Esophagus muscularis mucosa (tissue), 4 donors: ENCODE measurements around the gene CDHR4. TPM values are rescaled to one million over a fixed set of nuclear protein-coding genes. Genes with fewer than 3 reads are reported as not detected.
"Not testable (repeated sequence)": the region's sequence is repeated elsewhere in the genome, so short reads cannot be mapped to it uniquely, and the experiment has no call there.

Experiments
- DNase-seq: peaks from one replicate; pipeline ENCODE4 v3.0.0-alpha.2; 2017; ENCODE audit errors: extremely low spot score
- H3K27ac ChIP-seq, 4 donors: fragments of 200-600 bp; sonication (generic); replicated peaks in 1 of 4; 1 replicate in 3 of 4; 2 replicates in 1 of 4; pipeline ENCODE4 v1.5.1; 2016 to 2019; ENCODE audit warnings: mild to moderate bottlenecking in 1 of 4
- H3K27me3 ChIP-seq, 4 donors: fragments of 200-600 bp; sonication (generic); one replicate each; pipeline versions ENCODE4 v1.5.1 to v1.6.0; 2016 to 2019
- H3K36me3 ChIP-seq, 4 donors: fragments of 200-600 bp; sonication (generic); one replicate each; pipeline ENCODE4 v1.5.1; 2016 to 2019
- H3K4me1 ChIP-seq, 4 donors: fragments of 200-600 bp; sonication (generic); one replicate each; pipeline ENCODE4 v1.5.1; 2016 to 2019
- H3K4me3 ChIP-seq, 4 donors: fragments of 200-600 bp; sonication (generic); 1 replicate in 2 of 4; 2 replicates in 2 of 4; pipeline ENCODE4 v1.5.1; 2016 to 2019; ENCODE audit warnings: mild to moderate bottlenecking in 4 of 4, moderate library complexity in 1 of 4
- H3K9me3 ChIP-seq, 4 donors: fragments of 200-600 bp; sonication (generic); 1 replicate in 3 of 4; 2 replicates in 1 of 4; pipeline ENCODE4 v1.5.1; 2016 to 2019
- CTCF ChIP-seq, 3 experiments: fragments of 200-600 bp in 2 of 3; fragments of 450-650 bp in 1 of 3; sonication (generic) in 2 of 3; IDR thresholded peaks; one replicate each; pipeline ENCODE4 v1.5.1; 2017 to 2019; ENCODE audit warnings: antibody characterized with exemption in 3 of 3, mild to moderate bottlenecking in 2 of 3, moderate library complexity in 1 of 3
- EP300 ChIP-seq: sonication (generic); formaldehyde crosslinking; IDR thresholded peaks from one replicate; pipeline ENCODE4 v1.6.1; 2017; ENCODE audit warnings: antibody characterized with exemption
- POLR2A ChIP-seq: fragments of 450-650 bp; IDR thresholded peaks from one replicate; pipeline ENCODE4 v1.6.1; 2017; ENCODE audit warnings: antibody characterized with exemption, moderate library complexity, mild to moderate bottlenecking, low read depth
- POLR2AphosphoS5 ChIP-seq, 2 donors: sonication (generic); formaldehyde crosslinking; IDR thresholded peaks; one replicate each; pipeline ENCODE4 v1.6.1; 2017; ENCODE audit warnings: antibody characterized with exemption in 2 of 2
- WGBS: methylation state at CpG from one replicate; pipeline ENCODE4 v1.1.5; 2018; 5-methylcytosine and 5-hydroxymethylcytosine counted together
- intact Hi-C: fragments of 100-400 bp; cut with DNase I; formaldehyde crosslinking; loops from one replicate; pipeline ENCODE4 v1.15.1; 2023
- total RNA-seq, 4 donors: library from RNA; depleted of rRNA; stranded (reverse); fragments of >200 nt; gene quantifications; one replicate each; pipeline versions ENCODE4 v1.1.0 to v1.2.1, GENCODE V29; 2016

CDHR4 gene
- total RNA-seq, 4 donors from 2014 or later, result 0.17 TPM; not detected in 3

GRCh38 chr3:49831341-49831740 is 31.7 kb upstream of the CDHR4 start:
- Histone ChIP-seq H3K4me1 (no peaks in the 10 kb centered on the region), H3K4me3 (no peak overlapping the region), H3K36me3 (peaks cover 0 to 24% (median 10%) of the 10 kb centered on the region in 4 donors), H3K27ac (no peak overlapping the region), H3K9me3 (no peaks in the 10 kb centered on the region), H3K27me3 (no peaks in the 10 kb centered on the region)
- intact Hi-C loops, result no loop called here
- no peak for DNase-seq
- WGBS, result 76% methylated on average over 3 of the region's 3 CpGs
- TF ChIP-seq CTCF (IDR thresholded peaks at IDR 0.05) (no peak), POLR2A (no peak), EP300 (no peak), POLR2AphosphoS5 (IDR thresholded peaks at IDR 0.05) (no peak)

GRCh38 chr3:49826016-49826415 is 26.3 kb upstream of the CDHR4 start:
- no peaks in the 10 kb centered on the region for H3K9me3 ChIP-seq
- intact Hi-C loops, result no loop called here
- no peaks in the 10 kb centered on the region for H3K4me1 ChIP-seq
- 89% methylated on average over 6 of the region's 6 CpGs for WGBS
- H3K36me3 ChIP-seq, result peaks cover 0 to 24% (median 7%) of the 10 kb centered on the region in 4 donors
- H3K4me3 ChIP-seq, result no peak overlapping the region
- no peaks in the 10 kb centered on the region for H3K27me3 ChIP-seq
- no peak for TF ChIP-seq EP300
- TF ChIP-seq CTCF (IDR thresholded peaks at IDR 0.05), result no peak
- no peak for TF ChIP-seq POLR2A
- TF ChIP-seq POLR2AphosphoS5 (IDR thresholded peaks at IDR 0.05), result no peak
- DNase-seq, result no peak
- H3K27ac ChIP-seq, result no peak overlapping the region

- DNase-seq, H3K27ac ChIP-seq, H3K4me3 ChIP-seq, H3K4me1 ChIP-seq, intact Hi-C loops, H3K27me3 ChIP-seq, H3K36me3 ChIP-seq, H3K9me3 ChIP-seq: not testable (repeated sequence)
- 98% methylated on average over 3 of the region's 3 CpGs for WGBS
Observed at GRCh38 chr3:49823131-49823530, 23.5 kb upstream of the CDHR4 start.

- no peak for DNase-seq
- H3K36me3 ChIP-seq, result peaks cover 4 to 39% (median 33%) of the 10 kb centered on the region in 4 donors
- H3K4me1 ChIP-seq, result peaks cover 19 to 39% (median 30%) of the 10 kb centered on the region in 4 donors
- TF ChIP-seq POLR2AphosphoS5 (IDR thresholded peaks at IDR 0.05), result peak; percentile 44 to 73
- no peak for TF ChIP-seq POLR2A
- peak within 1 kb of the TSS; percentile 72 to 82 (median 81) for H3K27ac ChIP-seq
- intact Hi-C loops, result no loop called here
- H3K27me3 ChIP-seq, result no peaks in the 10 kb centered on the region
- 8% methylated on average over 9 of the region's 9 CpGs for WGBS
- no peaks in the 10 kb centered on the region for H3K9me3 ChIP-seq
- peak within 1 kb of the TSS; percentile 55 to 67 (median 58) for H3K4me3 ChIP-seq
Observed at GRCh38 chr3:49813497-49814174, 14.0 kb upstream of the CDHR4 start, which contains the start of gene UBA7. TSS of gene UBA7 (minus strand) at chr3:49813953. CDS start at chr3:49813787, 166 bp downstream.

- TF ChIP-seq POLR2AphosphoS5 (IDR thresholded peaks at IDR 0.05), result no peak
- TF ChIP-seq EP300, result no peak
- no peak for TF ChIP-seq CTCF (IDR thresholded peaks at IDR 0.05)
- no peak for TF ChIP-seq POLR2A
- Histone ChIP-seq H3K4me1 (peaks cover 19 to 42% (median 31%) of the 10 kb centered on the region in 4 donors), H3K4me3 (peak overlapping the region; percentile 55 to 67 (median 58)), H3K9me3 (no peaks in the 10 kb centered on the region), H3K27ac (peak overlapping the region; percentile 72 to 82 (median 81)), H3K36me3 (peaks cover 4 to 43% (median 33%) of the 10 kb centered on the region in 4 donors), H3K27me3 (no peaks in the 10 kb centered on the region)
- no peak for DNase-seq
- 41% methylated on average over 5 of the region's 9 CpGs for WGBS
- intact Hi-C loops, result no loop called here
Observed at GRCh38 chr3:49812916-49813496, 13.3 kb upstream of the CDHR4 start.
